Measurements from ENCODE around the gene ZNF407. TPM values are rescaled to one million over a fixed set of nuclear protein-coding genes. Genes with fewer than 3 reads are reported as not detected.

The ZNF407 gene
- total and polyA plus RNA-seq, 10 donors = 2.0 to 41.0 (median 26.3) TPM

GRCh38 chr18:75000920-75001319 lies 403.2 kb downstream of the ZNF407 start:
- 86 to 96% (median 91%) methylated on average over 3 of the region's 3 CpGs for WGBS, 5 donors
- H3K27ac ChIP-seq = no peak overlapping the region
- intact Hi-C loops (cut with DNase I; ENCODE audit: low total_unique reads) = no loop called here
- H3K36me3 ChIP-seq = peaks cover 0 to 4% (median 0%) of the 10 kb centered on the region in 6 donors
- H3K27me3 ChIP-seq (replicated peaks in 1 of 7) = no peaks in the 10 kb centered on the region
- no peaks in the 10 kb centered on the region for H3K9me3 ChIP-seq
- no peak overlapping the region for H3K4me3 ChIP-seq
- TF ChIP-seq POLR2A (IDR thresholded peaks at IDR 0.05) = no peak
- no peak for TF ChIP-seq CTCF (IDR thresholded peaks at IDR 0.05 in 8 of 11, conservative IDR thresholded peaks at IDR 0.05 in 3 of 11)
- no peak for TF ChIP-seq POLR2AphosphoS5 (IDR thresholded peaks at IDR 0.05)
- DNase-seq = no peak
- H3K4me1 ChIP-seq = peaks cover 0 to 11% (median 0%) of the 10 kb centered on the region in 6 donors

GRCh38 chr18:75003039-75003438 lies 405.4 kb downstream of the ZNF407 start:
- intact Hi-C loops (cut with DNase I; ENCODE audit: low total_unique reads) = no loop called here
- Histone ChIP-seq H3K9me3 (no peaks in the 10 kb centered on the region), H3K4me3 (no peak overlapping the region), H3K27me3 (replicated peaks in 1 of 7) (no peaks in the 10 kb centered on the region), H3K4me1 (no peaks in the 10 kb centered on the region), H3K36me3 (peaks cover 0 to 2% (median 0%) of the 10 kb centered on the region in 6 donors), H3K27ac (no peak overlapping the region)
- no peak for DNase-seq
- TF ChIP-seq CTCF (IDR thresholded peaks at IDR 0.05 in 8 of 11, conservative IDR thresholded peaks at IDR 0.05 in 3 of 11) (no peak), POLR2AphosphoS5 (IDR thresholded peaks at IDR 0.05) (no peak), POLR2A (IDR thresholded peaks at IDR 0.05) (no peak)
- 74 to 89% (median 81%) methylated on average over 2 of the region's 2 CpGs for WGBS, 5 donors

DNA sequence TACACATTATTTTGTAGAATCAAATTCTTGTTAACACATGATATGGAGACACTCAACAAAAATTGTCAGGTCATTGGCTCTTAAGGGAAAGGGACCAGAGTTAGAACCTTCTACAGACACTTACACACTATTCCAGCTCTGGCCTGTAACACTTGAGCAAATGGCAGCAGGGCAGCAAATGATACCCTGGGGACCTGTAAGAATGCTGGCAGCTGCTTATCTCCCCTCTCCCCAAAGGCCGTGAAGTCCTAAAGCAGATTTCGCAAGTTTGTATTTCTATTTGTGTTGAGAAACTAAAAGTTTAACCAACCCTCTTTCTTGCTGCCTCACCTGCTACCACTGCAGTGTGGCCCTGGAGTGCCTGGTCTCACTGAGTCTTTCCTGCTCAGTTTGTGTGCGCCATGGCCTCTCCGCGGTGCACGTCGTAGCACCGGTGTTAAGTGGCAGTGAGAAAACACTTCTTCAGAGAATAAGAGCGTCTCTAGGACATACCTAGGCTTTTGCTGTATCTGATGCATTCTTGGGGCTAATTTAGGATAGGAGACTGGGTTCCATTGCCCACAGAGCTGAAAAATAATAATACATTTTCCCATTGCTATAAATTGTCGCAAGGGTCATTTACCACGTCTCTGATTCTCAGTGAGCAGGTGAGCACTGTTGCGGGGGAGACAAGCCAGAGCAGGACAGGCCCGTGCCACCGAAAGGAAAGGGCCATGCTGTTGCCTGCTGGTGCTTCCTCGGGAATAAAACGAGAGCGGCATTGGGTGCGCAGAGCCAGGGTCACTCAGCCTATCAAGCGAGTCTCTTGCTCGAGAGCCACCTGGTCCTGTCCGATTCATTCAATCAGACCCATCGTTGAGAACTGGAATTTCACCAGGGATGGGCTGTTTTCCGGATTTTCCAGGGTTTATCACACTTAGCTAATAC lies 406.4 kb downstream of the ZNF407 start:
- no peak overlapping the region for H3K27ac ChIP-seq
- intact Hi-C loops (cut with DNase I; ENCODE audit: low total_unique reads) = no loop called here
- H3K27me3 ChIP-seq (replicated peaks in 1 of 7) = no peaks in the 10 kb centered on the region

More for the DNA sequence above, 406.4 kb downstream of the ZNF407 start:
- Histone ChIP-seq H3K4me1 (no peaks in the 10 kb centered on the region), H3K36me3 (no peaks in the 10 kb centered on the region), H3K4me3 (no peak overlapping the region), H3K9me3 (no peaks in the 10 kb centered on the region)
- WGBS, 5 donors = 94 to 97% (median 96%) methylated on average over 23 of the region's 23 CpGs
- no peak for DNase-seq
- TF ChIP-seq POLR2AphosphoS5 (IDR thresholded peaks at IDR 0.05) (no peak), POLR2A (IDR thresholded peaks at IDR 0.05) (no peak), CTCF (IDR thresholded peaks at IDR 0.05 in 8 of 11, conservative IDR thresholded peaks at IDR 0.05 in 3 of 11) (no peak)
